ENCODE measurements around the gene CLIC6.

DNA sequence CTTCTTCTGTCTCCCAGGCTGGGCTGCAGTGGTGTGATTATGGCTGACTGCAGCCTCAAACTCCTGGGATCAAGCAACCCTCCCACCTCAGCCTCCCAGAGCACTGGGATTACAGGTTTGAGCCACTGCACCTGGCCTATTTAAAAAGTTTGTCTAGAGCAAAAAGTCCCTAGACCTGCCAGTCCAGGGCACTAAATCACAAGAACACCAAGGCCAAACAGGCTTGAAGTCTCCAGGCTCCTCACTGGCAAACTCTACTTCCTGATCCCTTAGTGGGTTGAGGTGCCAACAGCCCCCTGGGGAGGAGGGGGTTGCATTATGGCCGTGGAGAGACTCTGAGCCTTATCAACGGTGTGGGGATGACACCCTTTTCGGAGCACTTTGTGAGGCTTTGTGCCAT, 76.0 kb downstream of the CLIC6 start:
- TF ChIP-seq ZXDB (tag by site-specific recombination; IDR thresholded peaks at IDR 0.05) (no peak), TCF7L2 (IDR thresholded peaks at IDR 0.05; ENCODE audit: borderline replicate concordance, low read depth, low read length) (no peak), ZNF670 (tag by site-specific recombination; IDR thresholded peaks at IDR 0.05; ENCODE audit: low read depth) (no peak), ZNF266 (tag by site-specific recombination; IDR thresholded peaks at IDR 0.05; ENCODE audit: low read depth) (no peak), KLF1 (tag by site-specific recombination; IDR thresholded peaks at IDR 0.05) (no peak), ZBTB20 (tag by site-specific recombination; IDR thresholded peaks at IDR 0.05) (no peak)
- TF ChIP-seq, protein P1, sequence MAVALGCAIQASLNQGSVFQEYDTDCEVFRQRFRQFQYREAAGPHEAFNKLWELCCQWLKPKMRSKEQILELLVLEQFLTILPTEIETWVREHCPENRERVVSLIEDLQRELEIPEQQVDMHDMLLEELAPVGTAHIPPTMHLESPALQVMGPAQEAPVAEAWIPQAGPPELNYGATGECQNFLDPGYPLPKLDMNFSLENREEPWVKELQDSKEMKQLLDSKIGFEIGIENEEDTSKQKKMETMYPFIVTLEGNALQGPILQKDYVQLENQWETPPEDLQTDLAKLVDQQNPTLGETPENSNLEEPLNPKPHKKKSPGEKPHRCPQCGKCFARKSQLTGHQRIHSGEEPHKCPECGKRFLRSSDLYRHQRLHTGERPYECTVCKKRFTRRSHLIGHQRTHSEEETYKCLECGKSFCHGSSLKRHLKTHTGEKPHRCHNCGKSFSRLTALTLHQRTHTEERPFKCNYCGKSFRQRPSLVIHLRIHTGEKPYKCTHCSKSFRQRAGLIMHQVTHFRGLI (tag by site-specific recombination; IDR thresholded peaks at IDR 0.05): no peak
- TF ChIP-seq, protein P2, sequence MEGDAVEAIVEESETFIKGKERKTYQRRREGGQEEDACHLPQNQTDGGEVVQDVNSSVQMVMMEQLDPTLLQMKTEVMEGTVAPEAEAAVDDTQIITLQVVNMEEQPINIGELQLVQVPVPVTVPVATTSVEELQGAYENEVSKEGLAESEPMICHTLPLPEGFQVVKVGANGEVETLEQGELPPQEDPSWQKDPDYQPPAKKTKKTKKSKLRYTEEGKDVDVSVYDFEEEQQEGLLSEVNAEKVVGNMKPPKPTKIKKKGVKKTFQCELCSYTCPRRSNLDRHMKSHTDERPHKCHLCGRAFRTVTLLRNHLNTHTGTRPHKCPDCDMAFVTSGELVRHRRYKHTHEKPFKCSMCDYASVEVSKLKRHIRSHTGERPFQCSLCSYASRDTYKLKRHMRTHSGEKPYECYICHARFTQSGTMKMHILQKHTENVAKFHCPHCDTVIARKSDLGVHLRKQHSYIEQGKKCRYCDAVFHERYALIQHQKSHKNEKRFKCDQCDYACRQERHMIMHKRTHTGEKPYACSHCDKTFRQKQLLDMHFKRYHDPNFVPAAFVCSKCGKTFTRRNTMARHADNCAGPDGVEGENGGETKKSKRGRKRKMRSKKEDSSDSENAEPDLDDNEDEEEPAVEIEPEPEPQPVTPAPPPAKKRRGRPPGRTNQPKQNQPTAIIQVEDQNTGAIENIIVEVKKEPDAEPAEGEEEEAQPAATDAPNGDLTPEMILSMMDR (tag by site-specific recombination; IDR thresholded peaks at IDR 0.05): no peak
- TF ChIP-seq, protein P3, sequence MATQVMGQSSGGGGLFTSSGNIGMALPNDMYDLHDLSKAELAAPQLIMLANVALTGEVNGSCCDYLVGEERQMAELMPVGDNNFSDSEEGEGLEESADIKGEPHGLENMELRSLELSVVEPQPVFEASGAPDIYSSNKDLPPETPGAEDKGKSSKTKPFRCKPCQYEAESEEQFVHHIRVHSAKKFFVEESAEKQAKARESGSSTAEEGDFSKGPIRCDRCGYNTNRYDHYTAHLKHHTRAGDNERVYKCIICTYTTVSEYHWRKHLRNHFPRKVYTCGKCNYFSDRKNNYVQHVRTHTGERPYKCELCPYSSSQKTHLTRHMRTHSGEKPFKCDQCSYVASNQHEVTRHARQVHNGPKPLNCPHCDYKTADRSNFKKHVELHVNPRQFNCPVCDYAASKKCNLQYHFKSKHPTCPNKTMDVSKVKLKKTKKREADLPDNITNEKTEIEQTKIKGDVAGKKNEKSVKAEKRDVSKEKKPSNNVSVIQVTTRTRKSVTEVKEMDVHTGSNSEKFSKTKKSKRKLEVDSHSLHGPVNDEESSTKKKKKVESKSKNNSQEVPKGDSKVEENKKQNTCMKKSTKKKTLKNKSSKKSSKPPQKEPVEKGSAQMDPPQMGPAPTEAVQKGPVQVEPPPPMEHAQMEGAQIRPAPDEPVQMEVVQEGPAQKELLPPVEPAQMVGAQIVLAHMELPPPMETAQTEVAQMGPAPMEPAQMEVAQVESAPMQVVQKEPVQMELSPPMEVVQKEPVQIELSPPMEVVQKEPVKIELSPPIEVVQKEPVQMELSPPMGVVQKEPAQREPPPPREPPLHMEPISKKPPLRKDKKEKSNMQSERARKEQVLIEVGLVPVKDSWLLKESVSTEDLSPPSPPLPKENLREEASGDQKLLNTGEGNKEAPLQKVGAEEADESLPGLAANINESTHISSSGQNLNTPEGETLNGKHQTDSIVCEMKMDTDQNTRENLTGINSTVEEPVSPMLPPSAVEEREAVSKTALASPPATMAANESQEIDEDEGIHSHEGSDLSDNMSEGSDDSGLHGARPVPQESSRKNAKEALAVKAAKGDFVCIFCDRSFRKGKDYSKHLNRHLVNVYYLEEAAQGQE (tag by site-specific recombination; IDR thresholded peaks at IDR 0.05): no peak
- TF ChIP-seq, protein P4, sequence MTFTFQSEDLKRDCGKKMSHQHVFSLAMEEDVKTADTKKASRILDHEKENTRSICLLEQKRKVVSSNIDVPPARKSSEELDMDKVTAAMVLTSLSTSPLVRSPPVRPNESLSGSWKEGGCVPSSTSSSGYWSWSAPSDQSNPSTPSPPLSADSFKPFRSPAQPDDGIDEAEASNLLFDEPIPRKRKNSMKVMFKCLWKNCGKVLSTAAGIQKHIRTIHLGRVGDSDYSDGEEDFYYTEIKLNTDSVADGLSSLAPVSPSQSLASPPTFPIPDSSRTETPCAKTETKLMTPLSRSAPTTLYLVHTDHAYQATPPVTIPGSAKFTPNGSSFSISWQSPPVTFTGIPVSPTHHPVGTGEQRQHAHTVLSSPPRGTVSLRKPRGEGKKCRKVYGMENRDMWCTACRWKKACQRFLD (tag by site-specific recombination; IDR thresholded peaks at IDR 0.05): no peak
- TF ChIP-seq, protein P5, sequence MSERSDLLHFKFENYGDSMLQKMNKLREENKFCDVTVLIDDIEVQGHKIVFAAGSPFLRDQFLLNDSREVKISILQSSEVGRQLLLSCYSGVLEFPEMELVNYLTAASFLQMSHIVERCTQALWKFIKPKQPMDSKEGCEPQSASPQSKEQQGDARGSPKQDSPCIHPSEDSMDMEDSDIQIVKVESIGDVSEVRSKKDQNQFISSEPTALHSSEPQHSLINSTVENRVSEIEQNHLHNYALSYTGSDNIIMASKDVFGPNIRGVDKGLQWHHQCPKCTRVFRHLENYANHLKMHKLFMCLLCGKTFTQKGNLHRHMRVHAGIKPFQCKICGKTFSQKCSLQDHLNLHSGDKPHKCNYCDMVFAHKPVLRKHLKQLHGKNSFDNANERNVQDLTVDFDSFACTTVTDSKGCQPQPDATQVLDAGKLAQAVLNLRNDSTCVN (tag by site-specific recombination; optimal IDR thresholded peaks at IDR 0.05): no peak
- TF ChIP-seq, protein P6, sequence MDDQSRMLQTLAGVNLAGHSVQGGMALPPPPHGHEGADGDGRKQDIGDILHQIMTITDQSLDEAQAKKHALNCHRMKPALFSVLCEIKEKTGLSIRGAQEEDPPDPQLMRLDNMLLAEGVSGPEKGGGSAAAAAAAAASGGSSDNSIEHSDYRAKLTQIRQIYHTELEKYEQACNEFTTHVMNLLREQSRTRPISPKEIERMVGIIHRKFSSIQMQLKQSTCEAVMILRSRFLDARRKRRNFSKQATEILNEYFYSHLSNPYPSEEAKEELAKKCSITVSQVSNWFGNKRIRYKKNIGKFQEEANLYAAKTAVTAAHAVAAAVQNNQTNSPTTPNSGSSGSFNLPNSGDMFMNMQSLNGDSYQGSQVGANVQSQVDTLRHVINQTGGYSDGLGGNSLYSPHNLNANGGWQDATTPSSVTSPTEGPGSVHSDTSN (CRISPR knock-in tag; IDR thresholded peaks at IDR 0.05): no peak
- TF ChIP-seq, protein P7, sequence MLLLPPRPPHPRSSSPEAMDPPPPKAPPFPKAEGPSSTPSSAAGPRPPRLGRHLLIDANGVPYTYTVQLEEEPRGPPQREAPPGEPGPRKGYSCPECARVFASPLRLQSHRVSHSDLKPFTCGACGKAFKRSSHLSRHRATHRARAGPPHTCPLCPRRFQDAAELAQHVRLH (tag by site-specific recombination; IDR thresholded peaks at IDR 0.05): no peak

Data from HEK293 (cell line).